ENCODE results near the gene CAPN2.

Gene CAPN2

GRCh38 chr1:223712194-223712849 lies at the start of gene CAPN2:
TSS of gene CAPN2 (plus strand) at chr1:223712539. CDS start at chr1:223712641, 102 bp downstream.
- no peak for DNase-seq

DNA sequence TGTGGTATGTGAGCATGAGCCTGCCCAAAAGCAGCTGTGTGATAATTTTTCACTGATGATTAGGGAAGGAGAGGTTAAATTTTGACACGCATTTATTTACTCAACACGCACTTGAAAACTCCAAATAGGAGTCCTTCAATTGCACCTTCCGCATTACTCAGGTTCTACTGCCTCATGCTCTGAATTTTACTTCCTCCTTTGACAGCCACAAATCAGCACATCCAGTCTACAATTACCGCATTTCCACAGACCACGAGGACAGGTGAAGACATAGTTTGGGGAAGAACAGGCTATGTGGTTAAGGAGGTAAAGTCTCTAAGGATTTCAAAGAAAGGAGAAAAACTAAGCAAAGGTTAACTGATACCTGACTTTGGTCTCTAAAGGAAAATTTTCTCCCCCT lies 49.4 kb upstream of the CAPN2 start:
- no peak for DNase-seq

- no peak for DNase-seq
Measured at GRCh38 chr1:223664106-223664505, 48.2 kb upstream of the CAPN2 start.

DNA sequence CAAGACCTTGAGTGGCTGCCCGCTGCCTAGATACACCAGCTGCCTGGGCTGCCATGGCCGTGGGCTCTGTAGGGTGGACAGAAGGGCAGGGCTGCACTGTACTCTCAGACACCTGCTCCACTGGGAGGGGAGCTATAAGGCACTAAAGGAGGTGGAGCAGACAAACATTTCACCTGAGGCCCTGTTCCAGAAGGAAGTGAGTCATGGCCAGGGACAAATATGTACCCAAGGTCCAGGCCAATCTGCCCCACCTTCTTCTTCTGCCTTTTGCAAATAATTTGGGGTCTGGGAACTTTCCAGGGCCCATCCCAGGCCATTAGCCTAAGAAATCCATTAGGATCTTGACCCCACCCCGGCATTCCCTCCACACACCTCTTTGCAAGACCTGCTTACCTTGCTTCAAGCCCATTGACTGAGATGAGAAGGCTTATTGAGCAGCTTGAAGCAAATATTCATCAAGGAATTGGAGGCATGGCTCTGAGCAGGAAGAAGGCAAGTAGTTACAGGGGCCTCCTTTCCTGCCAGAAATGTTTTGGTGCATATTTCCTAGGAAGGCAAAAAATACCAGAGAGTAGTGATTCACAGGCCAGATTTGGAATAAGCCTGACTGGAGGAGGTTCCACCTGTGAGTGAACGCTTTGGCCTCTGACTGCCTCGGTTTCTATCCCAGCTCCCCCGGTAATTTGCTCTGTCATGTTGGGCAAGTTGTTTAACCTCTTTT lies 46.6 kb upstream of the CAPN2 start, which contains the start of gene CAPN8:
Gene CAPN8, minus strand, starts transcription at position 110 of the 721 bp plus-strand sequence. Its CDS starts 55 bp downstream, at position 55.
- no peak for DNase-seq

GRCh38 chr1:223667484-223668182 lies 44.7 kb upstream of the CAPN2 start:
- no peak for DNase-seq

DNA sequence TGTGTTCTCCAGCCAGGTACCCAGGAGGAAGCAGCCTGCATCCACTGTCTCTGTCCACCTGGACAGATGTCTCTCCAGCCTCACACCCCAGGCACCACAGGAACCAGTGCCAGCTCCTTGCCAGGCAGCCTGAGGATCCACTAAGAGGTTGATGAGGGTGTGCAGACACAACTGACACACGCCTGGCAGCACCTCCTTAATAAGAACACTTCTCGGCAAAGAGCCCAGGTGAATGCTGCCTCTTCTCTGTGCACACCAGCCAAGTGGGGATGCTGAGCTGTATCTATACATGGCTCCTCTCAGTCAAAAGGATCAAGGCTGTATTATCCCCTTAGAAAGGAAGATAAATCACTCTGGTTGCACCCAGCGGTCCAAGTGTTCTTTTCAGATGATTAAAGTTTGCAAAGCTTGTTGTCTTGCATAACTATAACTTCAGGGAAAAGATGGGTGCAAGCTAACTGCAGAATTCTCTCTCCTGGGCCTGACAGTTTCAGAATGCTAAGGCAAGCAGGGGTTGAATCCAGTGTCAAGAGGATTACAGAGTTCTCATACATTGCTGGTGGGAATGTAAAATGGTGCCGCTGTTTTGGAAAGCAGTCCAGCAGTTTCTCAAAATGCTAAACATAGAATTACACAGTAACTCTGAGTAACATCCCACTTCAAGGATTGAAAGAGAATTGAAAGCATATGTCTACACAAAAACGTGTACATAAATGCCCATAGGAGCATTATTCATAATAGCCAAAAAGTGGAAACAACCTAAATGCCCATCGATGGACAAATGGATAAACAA lies 43.1 kb upstream of the CAPN2 start:
- no peak for DNase-seq

- DNase-seq = no peak
Measured at GRCh38 chr1:223670458-223671159, 41.7 kb upstream of the CAPN2 start.

GRCh38 chr1:223674119-223674890 lies 38.0 kb upstream of the CAPN2 start:
- no peak for DNase-seq

GRCh38 chr1:223678841-223679240 lies 33.5 kb upstream of the CAPN2 start:
- no peak for DNase-seq

DNA sequence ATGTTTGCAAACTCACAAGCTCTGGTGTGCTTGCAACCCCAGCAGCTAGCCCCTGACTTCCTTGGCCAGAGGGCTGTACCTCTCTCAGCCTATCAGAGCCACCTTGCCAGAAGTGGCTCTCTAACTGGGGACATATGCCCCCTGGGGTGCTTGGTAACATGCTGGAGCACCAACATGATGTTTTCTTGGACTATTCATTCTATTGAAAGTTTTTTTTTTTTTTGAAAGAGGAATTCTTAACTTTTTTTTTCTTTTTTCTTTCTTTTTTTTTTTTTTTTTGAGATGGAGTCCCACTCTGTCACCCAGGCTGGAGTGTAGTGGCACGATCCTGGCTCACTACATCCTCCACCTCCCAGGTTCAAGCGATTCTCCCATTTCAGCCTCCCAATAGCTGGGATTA lies 32.2 kb upstream of the CAPN2 start:
- no peak for DNase-seq

DNA sequence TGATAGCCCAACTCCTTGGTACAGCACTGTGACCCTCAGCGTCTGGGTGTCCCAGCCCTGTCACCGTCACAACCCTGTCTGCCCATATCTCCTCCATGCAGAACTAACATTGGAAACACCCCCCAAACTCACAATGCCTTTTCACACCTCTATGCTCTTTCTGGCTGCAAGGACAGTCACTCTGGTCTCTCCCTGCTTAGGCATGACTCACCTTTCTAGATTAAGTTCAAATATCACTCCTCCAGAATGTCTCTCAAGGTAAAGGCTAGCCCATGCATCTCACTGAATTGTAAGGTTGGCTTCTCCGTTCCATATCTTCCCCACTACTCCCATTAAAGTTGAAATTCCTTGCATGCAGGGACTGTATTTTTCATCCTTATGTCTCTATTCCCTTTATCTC lies 29.8 kb upstream of the CAPN2 start:
- no peak for DNase-seq

- no peak for DNase-seq
Measured at GRCh38 chr1:223683586-223684487, 28.5 kb upstream of the CAPN2 start.

DNA sequence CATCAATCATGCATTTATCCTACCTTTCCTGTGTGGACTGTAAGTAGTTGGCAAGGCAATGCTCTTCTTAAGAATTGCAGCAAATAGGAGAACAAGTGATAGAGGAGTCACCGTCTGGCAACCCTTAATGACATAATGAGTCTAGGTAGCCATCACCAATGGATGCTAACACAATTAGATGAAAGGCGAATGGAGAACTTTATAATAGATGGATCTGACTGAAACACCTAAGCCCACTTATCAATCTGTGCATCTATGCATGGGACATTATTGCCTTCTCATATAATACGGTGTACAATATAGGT lies 27.9 kb upstream of the CAPN2 start:
- DNase-seq = no peak

- DNase-seq = no peak
Measured at GRCh38 chr1:223691121-223691520, 21.2 kb upstream of the CAPN2 start.

DNA sequence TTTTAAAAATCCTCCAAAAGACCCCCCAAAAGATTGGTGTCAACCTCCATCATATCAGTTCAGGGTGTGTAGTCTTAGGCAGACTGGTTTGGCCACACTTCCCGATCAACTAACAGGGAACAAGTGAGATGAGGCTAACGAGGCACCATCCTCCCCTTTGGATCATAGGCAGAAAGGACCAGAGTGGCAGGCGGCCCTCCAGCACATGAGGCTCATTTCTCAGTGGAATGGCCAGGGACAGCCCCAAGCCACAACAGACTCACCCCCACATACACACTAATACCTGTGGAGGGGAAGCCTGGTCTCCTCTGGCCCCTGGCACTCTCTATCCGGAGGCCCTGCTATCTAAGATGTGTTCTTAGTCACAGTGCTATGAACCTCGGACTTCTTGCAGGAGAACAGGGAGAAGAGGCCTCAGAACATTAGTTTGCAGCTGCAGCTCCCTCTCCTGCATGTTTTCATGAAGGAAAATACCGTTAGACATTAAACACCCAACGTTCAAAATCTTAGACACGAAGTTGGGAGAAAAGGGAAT lies 17.3 kb upstream of the CAPN2 start:
- DNase-seq = no peak

GRCh38 chr1:223695941-223696340 lies 16.4 kb upstream of the CAPN2 start:
- no peak for DNase-seq

GRCh38 chr1:223700388-223700918 lies 11.9 kb upstream of the CAPN2 start:
- no peak for DNase-seq

GRCh38 chr1:223700942-223701637 lies 11.2 kb upstream of the CAPN2 start:
- DNase-seq = no peak
